Muscle of leg (tissue), 11 donors: ENCODE data around the gene MOSMO. TPM values are rescaled to one million over a fixed set of nuclear protein-coding genes. Genes with fewer than 3 reads are reported as not detected.

Source experiments
- DNase-seq: peaks from one replicate; pipeline ENCODE4 v3.0.0; 2013
- H3K27ac ChIP-seq: one replicate; pipeline ENCODE4 v1.5.1; 2013; ENCODE audit warnings: mild to moderate bottlenecking, low read length, control low read depth
- H3K27me3 ChIP-seq: one replicate; pipeline ENCODE4 v1.6.1; 2013; ENCODE audit warnings: low read length; ENCODE audit not compliant: control insufficient read depth, insufficient read depth
- H3K36me3 ChIP-seq: one replicate; pipeline ENCODE4 v1.6.1; 2013; ENCODE audit warnings: low read length; ENCODE audit not compliant: control insufficient read depth, insufficient read depth
- H3K4me1 ChIP-seq: one replicate; pipeline ENCODE4 v1.6.1; 2013; ENCODE audit warnings: low read length; ENCODE audit not compliant: control insufficient read depth, insufficient read depth
- H3K4me3 ChIP-seq: one replicate; pipeline ENCODE4 v1.5.1; 2013; ENCODE audit warnings: low read length, control low read depth
- H3K9me3 ChIP-seq: replicated peaks from 2 replicates; pipeline ENCODE4 v1.6.1; 2013; ENCODE audit warnings: low read depth, low read length; ENCODE audit not compliant: control insufficient read depth
- WGBS: methylation state at CpG from one replicate; pipeline ENCODE4 v1.1.5; 2013; ENCODE audit warnings: missing lambda C conversion rate; ENCODE audit not compliant: insufficient coverage; 5-methylcytosine and 5-hydroxymethylcytosine counted together
- polyA plus RNA-seq, 8 donors: library from polyadenylated mRNA; unstranded; fragments of 120-200 nt; gene quantifications; one replicate each; pipeline versions ENCODE4 v1.2.1 to v1.2.3, GENCODE V29; 2013; ENCODE audit warnings: inconsistent platforms in 1 of 8, low replicate concordance in 1 of 8; ENCODE audit not compliant: insufficient read length in 8 of 8, insufficient read depth in 1 of 8
- total RNA-seq: library from RNA; stranded (reverse); fragments of 120-200 nt; gene quantifications from one replicate; pipeline ENCODE4 v1.2.4, GENCODE V29; 2013

MOSMO gene
- total and polyA plus RNA-seq, 9 donors = 9.0 to 15.8 (median 12.0) TPM

- WGBS = 71% methylated on average over 3 of the region's 5 CpGs
Measured at GRCh38 chr16:22055881-22056280, 48.0 kb downstream of the MOSMO start.

DNA sequence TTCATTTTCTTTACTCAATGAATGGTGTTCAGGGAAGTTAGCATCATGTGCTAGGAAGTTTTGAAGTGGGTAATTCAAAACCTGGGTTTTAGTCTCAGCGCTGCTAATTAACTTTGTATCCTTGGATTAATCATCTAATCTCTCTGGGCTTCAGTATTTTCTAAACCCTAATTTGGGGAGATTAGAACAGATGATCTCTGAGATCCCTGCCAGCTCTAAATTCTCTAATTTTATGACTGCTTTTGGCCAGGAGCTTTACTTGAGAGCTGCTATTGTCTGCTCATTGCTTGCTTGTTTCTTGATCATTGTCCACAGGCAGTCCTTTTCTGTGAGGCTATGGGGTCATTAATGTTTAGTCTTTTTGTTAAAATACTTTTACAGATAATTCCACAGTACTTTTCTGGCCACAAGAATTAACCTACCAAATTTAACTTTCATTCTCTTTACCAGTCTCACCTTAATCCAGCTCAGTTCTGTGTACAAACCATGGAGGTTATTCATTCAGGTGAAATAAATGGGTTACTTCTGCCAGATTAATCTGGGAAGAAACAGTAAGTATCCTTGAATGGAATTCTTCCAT is 56.1 kb downstream of the MOSMO start:
- no peak for DNase-seq
- no CpG with 5 or more reads among the region's 1 CpG for WGBS
- Histone ChIP-seq H3K36me3 (no peaks in the 10 kb centered on the region), H3K9me3 (peaks cover 2% of the 10 kb centered on the region), H3K27me3 (no peaks in the 10 kb centered on the region), H3K27ac (no peak overlapping the region), H3K4me3 (no peak overlapping the region), H3K4me1 (no peaks in the 10 kb centered on the region)

More at GRCh38 chr16:22055881-22056280, 48.0 kb downstream of the MOSMO start:
- DNase-seq = no peak
- Histone ChIP-seq H3K27me3 (no peaks in the 10 kb centered on the region), H3K4me1 (no peaks in the 10 kb centered on the region), H3K27ac (no peak overlapping the region), H3K9me3 (no peaks in the 10 kb centered on the region), H3K4me3 (no peak overlapping the region), H3K36me3 (no peaks in the 10 kb centered on the region)

DNA sequence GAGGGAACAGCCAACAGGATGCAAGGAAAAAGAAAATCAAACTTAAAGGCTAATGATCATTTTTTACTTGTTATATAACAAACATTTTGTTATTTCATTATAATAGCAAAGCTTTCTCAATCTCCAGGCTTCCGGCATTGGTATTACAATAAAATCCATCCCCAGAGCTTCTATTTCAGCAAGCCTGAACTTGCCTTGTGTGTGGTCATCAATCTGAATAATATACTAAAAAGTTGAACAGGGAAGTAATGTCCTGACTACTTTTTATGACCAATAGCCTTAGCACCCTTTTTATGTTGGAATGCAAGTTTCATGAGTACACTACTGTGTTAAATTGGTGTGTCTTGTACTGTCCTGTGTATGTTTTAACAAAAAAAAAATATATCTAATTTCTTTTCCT is 57.3 kb downstream of the MOSMO start:
- H3K27ac ChIP-seq = no peak overlapping the region

GRCh38 chr16:22070361-22071330 is 62.7 kb downstream of the MOSMO start:
- Histone ChIP-seq H3K36me3 (no peaks in the 10 kb centered on the region), H3K4me1 (peaks cover 9% of the 10 kb centered on the region), H3K4me3 (no peak overlapping the region), H3K27me3 (no peaks in the 10 kb centered on the region), H3K9me3 (peaks cover 2% of the 10 kb centered on the region), H3K27ac (no peak overlapping the region)
- no CpG with 5 or more reads among the region's 12 CpGs for WGBS
- peak; percentile 30 for DNase-seq

More for the DNA sequence above, 57.3 kb downstream of the MOSMO start:
- Histone ChIP-seq H3K4me3 (no peak overlapping the region), H3K4me1 (peaks cover under 1% of the 10 kb centered on the region), H3K36me3 (no peaks in the 10 kb centered on the region), H3K9me3 (peaks cover 2% of the 10 kb centered on the region), H3K27me3 (no peaks in the 10 kb centered on the region)
- no peak for DNase-seq
- WGBS = no CpG with 5 or more reads among the region's 1 CpG

DNA sequence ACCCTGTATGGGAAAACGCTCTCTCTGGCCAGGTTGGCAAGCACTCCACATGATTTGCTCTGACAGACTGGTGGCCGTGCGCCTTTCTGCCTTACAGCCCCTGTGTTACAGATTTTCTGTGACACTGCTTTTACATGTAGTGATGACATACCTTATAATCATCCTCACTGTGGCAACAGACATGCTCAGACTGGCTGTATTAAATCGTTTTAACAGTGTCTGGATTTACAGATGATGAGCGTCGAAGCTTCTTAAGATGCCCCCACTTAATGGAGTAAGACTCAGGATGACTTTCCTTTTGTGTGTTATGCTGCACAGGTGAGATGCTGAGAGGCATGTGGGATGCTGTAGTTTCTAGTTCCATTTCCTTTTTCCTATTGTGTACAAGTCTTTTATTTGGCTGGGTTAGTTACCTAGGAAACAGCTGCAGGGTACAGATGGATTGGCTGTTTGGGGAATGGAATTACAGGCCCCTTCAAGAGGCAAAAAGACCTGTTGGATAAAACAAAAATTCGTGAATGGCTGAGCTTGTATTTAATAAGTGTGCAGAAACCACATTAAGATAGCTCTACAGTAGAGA is 63.5 kb downstream of the MOSMO start:
- Histone ChIP-seq H3K9me3 (peaks cover 2% of the 10 kb centered on the region), H3K36me3 (no peaks in the 10 kb centered on the region), H3K27ac (no peak overlapping the region), H3K4me1 (peaks cover 9% of the 10 kb centered on the region), H3K4me3 (no peak overlapping the region), H3K27me3 (no peaks in the 10 kb centered on the region)
- no CpG with 5 or more reads among the region's 7 CpGs for WGBS
- peak; percentile 40 for DNase-seq

- H3K27me3 ChIP-seq = no peaks in the 10 kb centered on the region
- H3K27ac ChIP-seq = no peak overlapping the region
- no peaks in the 10 kb centered on the region for H3K9me3 ChIP-seq
- WGBS = no CpG with 5 or more reads among the region's 3 CpGs
- H3K4me3 ChIP-seq = no peak overlapping the region
- H3K36me3 ChIP-seq = no peaks in the 10 kb centered on the region
- DNase-seq = no peak
- H3K4me1 ChIP-seq = peaks cover 9% of the 10 kb centered on the region
Measured at GRCh38 chr16:22073350-22073749, 65.4 kb downstream of the MOSMO start.

GRCh38 chr16:22075043-22075757 is 67.3 kb downstream of the MOSMO start:
- 94% methylated on average over 6 of the region's 11 CpGs for WGBS
- no peak overlapping the region for H3K27ac ChIP-seq
- H3K4me1 ChIP-seq = peaks cover 9% of the 10 kb centered on the region
- no peaks in the 10 kb centered on the region for H3K9me3 ChIP-seq
- H3K36me3 ChIP-seq = no peaks in the 10 kb centered on the region
- H3K4me3 ChIP-seq = no peak overlapping the region
- H3K27me3 ChIP-seq = no peaks in the 10 kb centered on the region
- DNase-seq = no peak

GRCh38 chr16:22075776-22076175 is 67.9 kb downstream of the MOSMO start:
- Histone ChIP-seq H3K9me3 (no peaks in the 10 kb centered on the region), H3K27me3 (no peaks in the 10 kb centered on the region), H3K36me3 (no peaks in the 10 kb centered on the region), H3K27ac (no peak overlapping the region), H3K4me1 (peaks cover 5% of the 10 kb centered on the region), H3K4me3 (no peak overlapping the region)
- WGBS = no CpG with 5 or more reads among the region's 1 CpG
- no peak for DNase-seq

DNA sequence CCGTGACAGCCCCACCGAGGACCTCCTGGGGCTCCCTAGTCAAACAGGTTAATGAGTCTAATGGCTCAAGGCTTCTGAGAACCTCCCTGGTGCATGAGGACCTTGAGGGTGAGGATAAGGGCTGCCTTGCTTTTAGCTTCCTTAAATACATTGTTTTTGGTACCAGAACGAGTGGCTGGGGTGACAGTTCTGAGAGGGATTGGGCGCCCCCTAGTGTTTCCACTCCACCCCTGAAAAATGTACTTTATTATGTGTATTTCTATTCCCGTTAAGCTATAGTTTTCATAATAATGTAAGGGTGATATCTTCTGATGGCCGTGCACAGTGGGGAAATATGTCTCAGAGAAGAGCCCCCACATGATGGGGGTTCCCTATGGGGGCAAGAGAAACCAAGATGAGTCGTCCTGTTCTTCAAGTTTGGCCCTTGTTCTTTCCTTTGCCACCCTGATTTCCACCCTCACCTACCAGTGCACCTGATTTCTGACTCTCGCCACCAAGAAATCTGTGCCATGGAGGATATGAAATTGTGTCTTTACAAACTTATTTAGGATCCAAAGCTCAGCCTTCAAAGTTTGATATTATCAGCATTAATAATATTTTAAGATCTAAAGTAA is 69.9 kb downstream of the MOSMO start:
- Histone ChIP-seq H3K9me3 (no peaks in the 10 kb centered on the region), H3K4me1 (no peaks in the 10 kb centered on the region), H3K27me3 (no peaks in the 10 kb centered on the region), H3K27ac (no peak overlapping the region), H3K4me3 (no peak overlapping the region), H3K36me3 (no peaks in the 10 kb centered on the region)
- DNase-seq = peak; percentile 62
- WGBS = 0% methylated on average over 1 of the region's 8 CpGs
